Muscle layer of colon (tissue), 2 donors: ENCODE results near the gene TBL1X.

ENCODE experiments used
- H3K27ac ChIP-seq: one replicate; pipeline ENCODE4 v1.7.0; 2013; ENCODE audit warnings: low read depth, mild to moderate bottlenecking, low read length, moderate library complexity
- H3K27me3 ChIP-seq, 2 donors: one replicate each; pipeline ENCODE4 v1.7.0; 2013; ENCODE audit warnings: low read length in 2 of 2, mild to moderate bottlenecking in 2 of 2; ENCODE audit not compliant: insufficient read depth in 2 of 2, control insufficient read depth in 1 of 2
- H3K36me3 ChIP-seq: one replicate; pipeline ENCODE4 v1.7.0; 2013; ENCODE audit warnings: mild to moderate bottlenecking, low read length; ENCODE audit not compliant: insufficient read depth
- H3K4me1 ChIP-seq: one replicate; pipeline ENCODE4 v1.7.0; 2013; ENCODE audit warnings: mild to moderate bottlenecking, low read length; ENCODE audit not compliant: insufficient read depth
- H3K4me3 ChIP-seq, 2 donors: one replicate each; pipeline ENCODE4 v1.7.0; 2013; ENCODE audit warnings: low read length in 2 of 2, low read depth in 1 of 2, mild to moderate bottlenecking in 1 of 2, moderate library complexity in 1 of 2
- H3K9ac ChIP-seq: one replicate; pipeline ENCODE4 v1.7.0; 2013; ENCODE audit warnings: low read length
- H3K9me3 ChIP-seq: one replicate; pipeline ENCODE4 v1.7.0; 2013; ENCODE audit warnings: mild to moderate bottlenecking, low read length
- donor health status: abdominal sarcoma.
- donor health status: Adenocarcinoma of cecum.

Gene TBL1X

DNA sequence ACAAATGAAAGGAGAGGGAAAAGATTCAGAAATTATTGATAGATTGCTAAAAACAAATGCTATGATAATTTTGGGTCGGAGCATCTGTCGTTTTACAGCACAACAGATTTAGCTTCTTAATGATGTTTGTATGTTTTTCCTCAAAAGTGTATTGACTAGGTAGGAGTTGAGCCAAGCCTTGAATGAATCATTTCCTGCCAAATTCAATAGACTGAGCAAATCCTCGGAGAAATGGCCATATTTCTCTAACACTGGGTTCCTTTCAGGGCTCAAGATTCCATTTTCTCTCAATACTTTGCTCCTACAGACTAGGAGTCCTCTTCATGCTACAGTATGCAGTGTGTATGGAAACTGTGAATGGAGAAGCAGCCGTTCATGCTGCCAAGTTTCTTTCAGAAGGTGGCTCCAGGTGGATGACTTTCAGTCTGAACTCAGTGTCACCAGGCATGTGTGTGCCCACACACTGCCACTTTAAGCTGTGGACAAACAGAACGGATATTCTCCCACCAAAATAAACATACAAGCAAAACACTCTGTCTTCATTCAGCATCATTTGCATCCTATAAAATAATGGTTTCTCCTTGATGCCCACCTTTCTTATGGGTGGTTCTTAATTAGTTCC is 146.0 kb downstream of the TBL1X start:
- H3K27ac ChIP-seq: no peak overlapping the region
- no peaks in the 10 kb centered on the region for H3K36me3 ChIP-seq
- no peaks in the 10 kb centered on the region for H3K9me3 ChIP-seq
- H3K4me3 ChIP-seq: no peak overlapping the region
- peaks cover 0 to 5% of the 10 kb centered on the region in 2 donors for H3K27me3 ChIP-seq
- H3K4me1 ChIP-seq: no peaks in the 10 kb centered on the region
- no peak overlapping the region for H3K9ac ChIP-seq

DNA sequence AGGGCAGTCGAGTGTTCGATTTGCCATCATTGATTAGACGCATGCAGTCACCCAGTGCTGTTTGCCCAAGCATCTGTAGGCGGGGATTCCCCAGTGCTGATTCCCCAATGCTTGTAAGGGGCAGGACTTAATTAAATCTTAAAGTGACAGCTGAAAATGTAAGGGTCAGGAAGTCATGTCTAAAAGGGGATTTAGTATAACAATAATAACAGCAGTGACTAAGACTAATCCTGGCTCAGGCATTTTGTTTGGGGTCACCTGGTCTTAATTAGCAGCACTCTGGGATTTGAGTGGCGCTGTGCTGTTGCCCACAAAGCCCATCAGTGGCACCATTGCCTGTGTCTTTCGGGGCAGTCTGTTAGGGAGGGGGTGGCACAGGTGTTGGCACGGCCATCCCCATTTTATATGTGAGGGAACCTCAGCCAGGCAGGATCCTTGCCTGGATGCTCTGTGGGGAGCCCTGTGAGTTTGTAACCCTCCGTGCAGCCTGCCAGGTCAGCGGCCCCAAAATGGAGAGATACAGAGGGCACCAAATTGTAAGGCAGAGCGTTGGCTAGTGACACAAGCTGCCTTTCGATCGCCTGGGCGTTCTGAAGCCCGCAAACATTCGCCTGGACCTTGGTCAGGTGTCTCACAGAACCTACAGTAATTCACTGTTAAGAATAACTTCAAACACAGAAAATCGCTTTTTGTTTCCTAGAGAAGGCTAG is 146.7 kb downstream of the TBL1X start:
- Histone ChIP-seq H3K27me3 (peaks cover 0 to 5% of the 10 kb centered on the region in 2 donors), H3K9ac (no peak overlapping the region), H3K27ac (no peak overlapping the region), H3K4me3 (no peak overlapping the region), H3K9me3 (no peaks in the 10 kb centered on the region), H3K36me3 (no peaks in the 10 kb centered on the region), H3K4me1 (no peaks in the 10 kb centered on the region)

DNA sequence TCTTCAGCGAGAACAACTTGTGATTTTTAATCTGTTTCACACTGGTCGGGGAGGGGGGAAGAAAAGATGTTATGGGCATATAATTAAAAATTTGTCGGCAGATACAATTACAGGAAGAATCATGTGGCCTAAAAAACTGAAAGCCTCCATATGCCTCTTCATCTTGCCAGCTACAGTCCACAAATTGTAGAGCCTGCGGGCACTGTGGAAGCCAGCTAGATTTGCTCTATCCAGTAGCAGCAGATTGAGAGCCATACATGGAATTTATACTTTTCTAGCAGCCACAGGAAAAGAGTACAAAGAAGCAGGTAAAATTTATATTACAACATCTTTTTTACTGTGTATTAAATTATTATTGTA is 147.3 kb downstream of the TBL1X start:
- peaks cover 0 to 5% of the 10 kb centered on the region in 2 donors for H3K27me3 ChIP-seq
- H3K27ac ChIP-seq: no peak overlapping the region
- H3K4me3 ChIP-seq: no peak overlapping the region
- H3K36me3 ChIP-seq: no peaks in the 10 kb centered on the region
- H3K9me3 ChIP-seq: no peaks in the 10 kb centered on the region
- H3K9ac ChIP-seq: no peak overlapping the region
- no peaks in the 10 kb centered on the region for H3K4me1 ChIP-seq

DNA sequence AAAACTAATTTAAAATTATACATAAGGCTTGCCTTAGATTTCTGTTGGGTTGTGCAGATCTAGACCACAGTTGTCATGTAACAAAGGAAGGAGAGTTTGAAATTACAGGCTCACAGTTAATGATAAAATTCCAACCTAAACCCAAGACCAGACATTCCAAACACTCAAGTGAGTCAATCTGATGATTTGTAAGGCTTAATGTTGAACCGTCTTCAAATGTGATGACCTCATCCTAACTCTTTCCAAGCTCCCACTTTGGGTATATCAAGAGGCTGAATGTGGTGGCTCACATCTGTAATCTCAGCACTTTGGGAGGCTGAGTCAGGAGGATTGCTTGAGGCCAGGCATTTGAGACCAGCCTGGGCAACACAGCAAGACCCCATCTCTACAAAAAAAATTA is 149.2 kb downstream of the TBL1X start:
- Histone ChIP-seq H3K9me3 (no peaks in the 10 kb centered on the region), H3K36me3 (no peaks in the 10 kb centered on the region), H3K4me3 (no peak overlapping the region), H3K27ac (no peak overlapping the region), H3K4me1 (no peaks in the 10 kb centered on the region), H3K9ac (no peak overlapping the region), H3K27me3 (peaks cover 0 to 5% of the 10 kb centered on the region in 2 donors)

DNA sequence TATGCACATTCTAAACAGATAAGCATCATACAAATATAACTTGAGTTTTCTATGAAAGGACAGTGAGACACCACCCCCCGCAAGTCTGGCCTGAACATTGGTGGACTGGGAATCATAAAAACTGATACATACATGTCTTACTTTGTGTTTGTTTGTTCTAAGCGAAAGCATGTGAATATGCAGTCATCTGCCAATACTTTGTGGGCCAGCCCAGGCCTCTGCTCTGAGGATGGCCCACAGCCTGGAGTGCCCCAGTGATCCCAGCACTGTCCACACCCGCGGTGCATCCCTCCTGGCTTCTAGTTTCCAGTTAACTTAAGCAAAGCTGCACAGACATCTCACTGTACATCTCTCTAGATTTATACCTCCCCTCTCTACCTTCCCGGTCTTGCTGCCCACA is 154.3 kb downstream of the TBL1X start:
- Histone ChIP-seq H3K4me3 (no peak overlapping the region), H3K36me3 (no peaks in the 10 kb centered on the region), H3K9me3 (no peaks in the 10 kb centered on the region), H3K4me1 (no peaks in the 10 kb centered on the region), H3K9ac (no peak overlapping the region), H3K27ac (no peak overlapping the region), H3K27me3 (no peaks in the 10 kb centered on the region)

DNA sequence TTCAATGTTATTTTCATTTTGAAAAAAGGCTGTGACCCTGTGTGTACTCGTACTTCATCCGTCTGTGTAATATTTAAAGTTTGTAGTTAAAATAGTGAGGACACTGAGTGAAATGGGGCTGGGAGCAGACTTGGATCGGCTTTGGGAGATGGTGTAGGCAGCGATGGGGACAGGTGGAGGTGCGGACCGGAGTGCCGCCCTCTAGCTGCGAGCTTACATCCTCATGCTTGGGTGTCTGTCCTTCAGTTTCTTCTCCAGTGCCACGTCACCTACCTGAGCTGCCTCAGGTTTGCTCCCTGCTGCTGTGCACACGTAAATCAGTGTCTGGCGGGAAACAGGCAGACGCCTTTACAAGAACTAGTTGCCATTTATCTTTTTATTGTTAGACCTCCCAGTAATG is 154.7 kb downstream of the TBL1X start:
- Histone ChIP-seq H3K9ac (no peak overlapping the region), H3K4me1 (no peaks in the 10 kb centered on the region), H3K27me3 (no peaks in the 10 kb centered on the region), H3K36me3 (no peaks in the 10 kb centered on the region), H3K9me3 (no peaks in the 10 kb centered on the region), H3K27ac (no peak overlapping the region), H3K4me3 (no peak overlapping the region)

DNA sequence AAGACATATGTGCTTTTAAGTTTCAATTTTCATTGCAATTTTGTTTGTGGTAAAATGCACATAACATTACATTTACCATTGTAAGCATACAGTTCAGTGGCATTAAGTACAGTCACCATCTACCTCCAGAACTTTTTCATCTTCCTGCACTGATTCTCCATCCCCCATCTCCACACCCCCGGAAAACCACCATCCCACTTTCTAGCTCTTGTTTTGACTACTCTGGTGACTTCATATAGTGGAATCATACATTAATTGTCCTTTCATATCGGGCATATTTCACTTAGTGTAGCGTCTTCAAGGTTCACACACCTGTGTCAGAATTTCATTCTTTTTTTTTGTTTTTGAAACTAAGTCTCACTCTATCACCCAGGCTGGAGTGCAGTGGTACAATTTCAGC is 157.3 kb downstream of the TBL1X start:
- no peak overlapping the region for H3K27ac ChIP-seq
- H3K36me3 ChIP-seq: no peaks in the 10 kb centered on the region
- no peaks in the 10 kb centered on the region for H3K4me1 ChIP-seq
- H3K27me3 ChIP-seq: no peaks in the 10 kb centered on the region
- no peak overlapping the region for H3K4me3 ChIP-seq
- no peak overlapping the region for H3K9ac ChIP-seq
- H3K9me3 ChIP-seq: no peaks in the 10 kb centered on the region

DNA sequence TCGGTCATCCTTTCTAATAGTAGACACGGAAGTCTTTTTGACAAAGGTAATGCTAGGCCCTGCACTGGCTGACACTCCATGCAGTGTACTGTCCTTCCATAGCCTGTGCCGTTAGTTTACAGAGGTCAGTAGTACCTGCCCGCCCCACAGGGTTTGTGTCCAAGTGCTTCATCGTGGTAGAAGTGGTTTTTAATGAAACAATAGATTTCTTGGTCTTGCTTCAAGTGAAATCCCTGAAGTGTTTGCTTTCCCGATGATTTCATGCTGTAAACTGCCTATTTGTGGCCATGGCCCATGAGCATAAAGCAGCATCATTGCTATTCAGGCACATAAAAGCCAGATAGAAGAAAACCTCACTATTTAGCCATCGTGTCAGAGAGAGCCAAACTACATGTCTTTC is 161.5 kb downstream of the TBL1X start:
- no peak overlapping the region for H3K27ac ChIP-seq
- H3K27me3 ChIP-seq: no peaks in the 10 kb centered on the region
- no peaks in the 10 kb centered on the region for H3K4me1 ChIP-seq
- no peak overlapping the region for H3K4me3 ChIP-seq
- H3K9ac ChIP-seq: no peak overlapping the region
- H3K36me3 ChIP-seq: no peaks in the 10 kb centered on the region
- H3K9me3 ChIP-seq: no peaks in the 10 kb centered on the region

DNA sequence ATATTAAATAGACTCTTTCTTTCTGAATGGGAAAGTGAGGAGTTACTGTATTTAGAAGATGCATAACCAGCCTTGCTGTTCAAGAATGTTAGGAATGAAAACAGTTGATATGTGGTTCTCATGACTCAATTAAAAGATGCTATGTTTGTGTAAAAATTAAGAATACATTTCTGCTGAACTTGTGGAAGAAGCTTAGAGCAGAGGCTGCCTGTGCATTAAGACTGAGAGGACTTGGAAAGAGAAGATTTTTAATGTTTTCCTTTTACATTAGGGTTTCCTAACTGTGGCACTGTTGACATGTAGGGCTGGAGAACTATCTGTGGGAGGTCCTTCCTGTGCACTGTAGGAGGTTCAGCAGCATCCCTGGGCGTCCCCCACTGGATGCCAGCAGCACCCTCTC is 163.1 kb downstream of the TBL1X start:
- H3K4me1 ChIP-seq: no peaks in the 10 kb centered on the region
- no peaks in the 10 kb centered on the region for H3K27me3 ChIP-seq
- no peaks in the 10 kb centered on the region for H3K9me3 ChIP-seq
- H3K9ac ChIP-seq: no peak overlapping the region
- no peaks in the 10 kb centered on the region for H3K36me3 ChIP-seq
- H3K4me3 ChIP-seq: no peak overlapping the region
- H3K27ac ChIP-seq: no peak overlapping the region

DNA sequence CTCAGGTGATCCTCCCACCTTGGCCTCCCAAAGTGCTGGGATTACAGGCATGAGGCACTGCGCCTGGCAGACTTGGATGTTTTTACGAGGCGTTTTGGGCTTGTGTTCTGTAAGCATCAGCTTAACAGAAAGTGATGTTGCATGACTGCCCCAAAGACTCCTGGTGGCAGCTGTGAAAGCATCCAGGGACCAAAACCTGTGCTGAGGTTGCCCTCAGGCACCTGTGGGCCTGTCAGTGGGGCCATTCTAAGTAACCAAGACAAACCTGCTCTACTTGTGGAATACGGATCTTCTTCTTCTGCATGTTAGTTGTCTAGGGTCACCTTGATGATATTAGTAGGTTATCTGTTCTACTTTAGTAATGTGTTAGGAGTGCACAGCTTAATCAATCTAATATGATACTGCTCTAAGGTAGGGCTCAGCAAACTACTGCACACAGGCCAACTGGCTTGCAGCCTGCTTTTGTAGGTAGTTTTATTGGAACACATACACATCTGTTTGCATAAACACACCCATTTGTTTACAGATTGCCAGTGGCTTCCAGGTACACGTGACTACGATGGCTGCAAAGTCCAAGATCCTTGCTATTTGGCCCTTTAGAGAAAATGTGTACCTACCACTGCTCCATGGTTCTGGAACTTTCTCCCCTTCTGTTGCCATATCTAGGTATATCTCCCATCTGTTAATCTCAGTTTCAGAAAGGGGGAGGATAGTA is 164.1 kb downstream of the TBL1X start:
- Histone ChIP-seq H3K9me3 (no peaks in the 10 kb centered on the region), H3K27me3 (no peaks in the 10 kb centered on the region), H3K36me3 (no peaks in the 10 kb centered on the region), H3K27ac (no peak overlapping the region), H3K9ac (no peak overlapping the region), H3K4me1 (no peaks in the 10 kb centered on the region), H3K4me3 (no peak overlapping the region)

DNA sequence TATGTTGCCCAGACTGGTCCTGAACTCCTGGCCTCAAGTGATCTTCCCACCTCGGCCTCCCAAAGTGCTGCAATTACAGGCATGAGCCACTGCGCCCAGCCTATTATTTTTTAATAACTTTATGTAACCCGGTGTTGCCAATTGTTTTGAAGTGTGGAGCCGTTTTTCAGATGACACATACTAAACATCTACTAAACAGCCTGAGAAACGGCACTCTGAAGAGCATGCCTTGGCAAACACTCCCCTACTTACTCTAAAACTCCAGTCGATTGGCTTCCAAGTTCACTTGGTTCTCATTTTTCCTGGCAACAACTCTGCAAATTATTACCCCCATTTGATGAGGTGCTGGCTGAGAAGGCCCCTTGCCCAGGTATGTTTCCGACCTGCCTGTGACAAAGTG is 169.7 kb downstream of the TBL1X start:
- no peak overlapping the region for H3K9ac ChIP-seq
- H3K27me3 ChIP-seq: no peaks in the 10 kb centered on the region
- peaks cover 8% of the 10 kb centered on the region for H3K4me1 ChIP-seq
- no peak overlapping the region for H3K4me3 ChIP-seq
- H3K9me3 ChIP-seq: no peaks in the 10 kb centered on the region
- peak overlapping the region; percentile 14 for H3K27ac ChIP-seq
- H3K36me3 ChIP-seq: no peaks in the 10 kb centered on the region
